ENCODE data around the gene GCFC2. TPM values are rescaled to one million over a fixed set of nuclear protein-coding genes. Genes with fewer than 3 reads are reported as not detected.
"Not testable (repeated sequence)": the region's sequence is repeated elsewhere in the genome, so short reads cannot be mapped to it uniquely, and the experiment has no call there.

GCFC2 gene
- polyA plus RNA-seq, 3 donors, result 5.5 to 10.9 (median 9.0) TPM

GRCh38 chr2:75676464-75676863 is 34.3 kb downstream of the GCFC2 start:
- H3K9me3 ChIP-seq (replicated peaks in 1 of 2; ENCODE audit: control insufficient read depth in 1 of 2, insufficient read depth in 1 of 2, low read length in 2 of 2), result no peaks in the 10 kb centered on the region

GRCh38 chr2:75675908-75676307 is 34.8 kb downstream of the GCFC2 start:
- no peaks in the 10 kb centered on the region for H3K27me3 ChIP-seq (ENCODE audit: control insufficient read depth in 2 of 2, insufficient read depth in 2 of 2, low read length in 2 of 2)
- Mint-ChIP-seq H3K4me3 (no peak overlapping the region), H3K9me3 (no peaks in the 10 kb centered on the region), H3K27ac (no peak overlapping the region), H3K4me1 (peaks cover 7% of the 10 kb centered on the region), H3K36me3 (peaks cover 28% of the 10 kb centered on the region in 2 donors), H3K27me3 (ENCODE audit: low read depth in 3 of 3) (peaks cover 0 to 2% (median 0%) of the 10 kb centered on the region in 3 donors)
- H3K9me3 ChIP-seq (replicated peaks in 1 of 2; ENCODE audit: control insufficient read depth in 1 of 2, insufficient read depth in 1 of 2, low read length in 2 of 2), result no peaks in the 10 kb centered on the region
- DNase-seq, result no peak
- H3K4me1 ChIP-seq (ENCODE audit: control insufficient read depth in 1 of 2, insufficient read depth in 2 of 2, low read length in 2 of 2), result no peaks in the 10 kb centered on the region
- H3K79me2 ChIP-seq (ENCODE audit: insufficient read depth, low read length), result no peaks in the 10 kb centered on the region
- no peaks in the 10 kb centered on the region for H4K20me1 ChIP-seq (ENCODE audit: insufficient read depth, low read length)
- no peak overlapping the region for H3K27ac ChIP-seq (ENCODE audit: low read depth in 1 of 2, low read length in 2 of 2)
- no peak overlapping the region for H3K4me3 ChIP-seq (replicated peaks in 1 of 3; ENCODE audit: low read depth in 2 of 3, low read length in 3 of 3)
- peaks cover 9 to 21% of the 10 kb centered on the region in 2 donors for H3K36me3 ChIP-seq (replicated peaks in 1 of 2; ENCODE audit: control insufficient read depth in 1 of 2, insufficient read depth in 2 of 2, low read length in 2 of 2)
- H3K4me2 ChIP-seq (replicated peaks; ENCODE audit: extremely low read depth, low read length, poor library complexity, severe bottlenecking), result no peak overlapping the region
- TF ChIP-seq CTCF (IDR thresholded peaks at IDR 0.05), result no peak
- H3K9ac ChIP-seq (ENCODE audit: insufficient read depth, low read length, poor library complexity, severe bottlenecking), result no peak overlapping the region
- intact Hi-C loops (cut with micrococcal nuclease), result no loop called here
- WGBS (ENCODE audit: insufficient coverage), result no CpG with 5 or more reads among the region's 3 CpGs
- no peak overlapping the region for H2AFZ ChIP-seq (ENCODE audit: insufficient read depth, low read depth, low read length, poor library complexity, severe bottlenecking)

More at GRCh38 chr2:75676464-75676863, 34.3 kb downstream of the GCFC2 start:
- Mint-ChIP-seq H3K27ac (no peak overlapping the region), H3K27me3 (ENCODE audit: low read depth in 3 of 3) (peaks cover 0 to 2% (median 0%) of the 10 kb centered on the region in 3 donors), H3K36me3 (peaks cover 28 to 29% of the 10 kb centered on the region in 2 donors), H3K9me3 (no peaks in the 10 kb centered on the region), H3K4me1 (peaks cover 7% of the 10 kb centered on the region), H3K4me3 (no peak overlapping the region)
- Histone ChIP-seq H3K79me2 (ENCODE audit: insufficient read depth, low read length) (no peaks in the 10 kb centered on the region), H3K4me3 (replicated peaks in 1 of 3; ENCODE audit: low read depth in 2 of 3, low read length in 3 of 3) (no peak overlapping the region), H3K4me1 (ENCODE audit: control insufficient read depth in 1 of 2, insufficient read depth in 2 of 2, low read length in 2 of 2) (no peaks in the 10 kb centered on the region), H4K20me1 (ENCODE audit: insufficient read depth, low read length) (no peaks in the 10 kb centered on the region), H3K9ac (ENCODE audit: insufficient read depth, low read length, poor library complexity, severe bottlenecking) (no peak overlapping the region), H3K4me2 (replicated peaks; ENCODE audit: extremely low read depth, low read length, poor library complexity, severe bottlenecking) (no peak overlapping the region), H3K27ac (ENCODE audit: low read depth in 1 of 2, low read length in 2 of 2) (no peak overlapping the region), H3K36me3 (replicated peaks in 1 of 2; ENCODE audit: control insufficient read depth in 1 of 2, insufficient read depth in 2 of 2, low read length in 2 of 2) (peaks cover 5 to 17% of the 10 kb centered on the region in 2 donors), H3K27me3 (ENCODE audit: control insufficient read depth in 2 of 2, insufficient read depth in 2 of 2, low read length in 2 of 2) (no peaks in the 10 kb centered on the region), H2AFZ (ENCODE audit: insufficient read depth, low read depth, low read length, poor library complexity, severe bottlenecking) (no peak overlapping the region)
- no peak for DNase-seq
- no peak for TF ChIP-seq CTCF (IDR thresholded peaks at IDR 0.05)
- WGBS (ENCODE audit: insufficient coverage), result no CpG with 5 or more reads among the region's 3 CpGs
- intact Hi-C loops (cut with micrococcal nuclease), result no loop called here

- peaks cover 9 to 26% of the 10 kb centered on the region in 2 donors for H3K36me3 ChIP-seq (replicated peaks in 1 of 2; ENCODE audit: control insufficient read depth in 1 of 2, insufficient read depth in 2 of 2, low read length in 2 of 2)
- H3K4me1 ChIP-seq (ENCODE audit: control insufficient read depth in 1 of 2, insufficient read depth in 2 of 2, low read length in 2 of 2); H3K9ac ChIP-seq (ENCODE audit: insufficient read depth, low read length, poor library complexity, severe bottlenecking); DNase-seq; H3K27ac ChIP-seq (ENCODE audit: low read depth in 1 of 2, low read length in 2 of 2); H3K79me2 ChIP-seq (ENCODE audit: insufficient read depth, low read length); H3K4me1 Mint-ChIP-seq; H4K20me1 ChIP-seq (ENCODE audit: insufficient read depth, low read length); H3K9me3 Mint-ChIP-seq; intact Hi-C loops (cut with micrococcal nuclease); H3K4me3 ChIP-seq (replicated peaks in 1 of 3; ENCODE audit: low read depth in 2 of 3, low read length in 3 of 3); H3K4me3 Mint-ChIP-seq; H3K27ac Mint-ChIP-seq; H3K27me3 ChIP-seq (ENCODE audit: control insufficient read depth in 2 of 2, insufficient read depth in 2 of 2, low read length in 2 of 2); H3K9me3 ChIP-seq (replicated peaks in 1 of 2; ENCODE audit: control insufficient read depth in 1 of 2, insufficient read depth in 1 of 2, low read length in 2 of 2); H2AFZ ChIP-seq (ENCODE audit: insufficient read depth, low read depth, low read length, poor library complexity, severe bottlenecking); H3K27me3 Mint-ChIP-seq (ENCODE audit: low read depth in 3 of 3); H3K4me2 ChIP-seq (replicated peaks; ENCODE audit: extremely low read depth, low read length, poor library complexity, severe bottlenecking): not testable (repeated sequence)
- WGBS (ENCODE audit: insufficient coverage), result no CpG with 5 or more reads among the region's 4 CpGs
- peaks cover 28% of the 10 kb centered on the region in 2 donors for H3K36me3 Mint-ChIP-seq
Measured at GRCh38 chr2:75675423-75675822, 35.3 kb downstream of the GCFC2 start.

Data from CD14-positive monocyte (primary cell).